Measurements from ENCODE around the gene FOLR1. TPM values are rescaled to one million over a fixed set of nuclear protein-coding genes. Genes with fewer than 3 reads are reported as not detected.
A peak's percentile ranks its signal among the peaks of the same experiment; 100 is the strongest.
"Not testable (repeated sequence)": the region's sequence is repeated elsewhere in the genome, so short reads cannot be mapped to it uniquely, and the experiment has no call there.

The FOLR1 gene
- total RNA-seq, 1 donor from 2014 or later: 2.7 TPM

DNA sequence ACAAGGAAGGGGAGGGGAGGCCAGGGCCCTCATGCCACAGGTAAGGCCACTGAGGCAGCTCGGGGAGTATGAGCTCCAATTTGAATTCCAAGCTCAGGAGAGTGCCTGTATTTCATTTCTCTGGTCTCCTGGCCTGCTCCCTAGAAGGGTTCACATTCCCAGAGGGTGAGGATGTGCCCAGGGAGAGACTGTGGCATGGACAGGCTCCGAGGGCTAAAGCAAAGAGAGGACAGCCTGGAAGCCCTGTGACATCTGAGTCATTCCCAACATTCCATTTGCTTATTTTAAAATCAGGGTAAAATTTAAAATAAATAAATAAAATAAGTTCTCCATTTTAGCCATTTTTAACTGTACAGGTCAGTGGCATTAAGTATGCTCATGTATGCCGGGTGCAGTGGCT lies 18.6 kb upstream of the FOLR1 start:
- no peaks in the 10 kb centered on the region for H3K36me3 Mint-ChIP-seq
- no peaks in the 10 kb centered on the region for H3K4me1 Mint-ChIP-seq (ENCODE audit: unreplicated experiment)
- H3K9me3 Mint-ChIP-seq: no peaks in the 10 kb centered on the region
- no peak for DNase-seq (ENCODE audit: extremely low spot score, unreplicated experiment)
- H3K4me3 Mint-ChIP-seq: no peak overlapping the region
- TF ChIP-seq CTCF (conservative IDR thresholded peaks at IDR 0.05): no peak
- H3K27ac Mint-ChIP-seq: no peak overlapping the region
- no peaks in the 10 kb centered on the region for H3K27me3 Mint-ChIP-seq

DNA sequence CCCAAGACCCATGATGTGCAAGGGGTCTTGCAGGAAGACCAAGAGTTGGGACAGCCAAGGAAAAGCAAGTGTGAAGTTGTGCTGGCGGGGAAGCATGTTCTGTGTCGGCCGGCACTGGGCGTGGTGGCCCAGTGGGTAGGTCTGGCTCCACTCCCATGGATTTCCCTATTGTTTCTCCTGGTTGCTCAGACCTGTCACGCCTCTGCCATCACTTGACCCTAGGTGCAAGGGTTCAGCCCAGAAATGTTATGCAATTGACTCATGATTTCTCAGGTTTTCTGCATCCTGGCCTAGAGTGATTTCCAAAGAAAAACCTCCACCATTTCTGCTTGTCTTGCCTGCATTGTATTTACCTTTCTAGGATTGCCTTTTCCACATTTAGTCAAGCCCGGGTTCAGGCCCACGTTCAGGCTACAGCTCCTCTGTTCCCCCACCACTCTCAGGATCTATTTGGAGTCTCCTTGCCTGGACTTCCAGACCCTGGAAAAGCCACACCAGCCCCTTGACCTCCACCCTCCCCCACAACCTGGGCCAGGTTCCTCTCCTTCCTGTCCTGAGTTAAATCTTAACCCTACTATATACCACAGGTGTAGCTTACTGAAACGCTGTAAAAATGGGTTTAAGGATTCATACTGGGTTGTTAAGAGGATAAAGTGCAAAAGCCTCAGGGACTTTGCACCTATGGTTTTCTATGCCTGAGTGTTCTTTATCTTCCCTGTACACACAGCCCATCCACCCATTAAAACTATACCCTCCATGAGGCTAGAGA lies 17.5 kb upstream of the FOLR1 start:
- no peak for DNase-seq (ENCODE audit: extremely low spot score, unreplicated experiment)
- no peaks in the 10 kb centered on the region for H3K27me3 Mint-ChIP-seq
- H3K27ac Mint-ChIP-seq: no peak overlapping the region
- H3K36me3 Mint-ChIP-seq: no peaks in the 10 kb centered on the region
- no peak for TF ChIP-seq CTCF (conservative IDR thresholded peaks at IDR 0.05)
- H3K9me3 Mint-ChIP-seq: no peaks in the 10 kb centered on the region
- H3K4me3 Mint-ChIP-seq: no peak overlapping the region
- no peaks in the 10 kb centered on the region for H3K4me1 Mint-ChIP-seq (ENCODE audit: unreplicated experiment)

GRCh38 chr11:72177656-72178055 lies 14.3 kb upstream of the FOLR1 start:
- no peaks in the 10 kb centered on the region for H3K36me3 Mint-ChIP-seq

GRCh38 chr11:72179049-72179803 lies 12.7 kb upstream of the FOLR1 start:
- H3K4me3 Mint-ChIP-seq: no peak overlapping the region
- no peak for DNase-seq (ENCODE audit: extremely low spot score, unreplicated experiment)
- no peak for TF ChIP-seq CTCF (conservative IDR thresholded peaks at IDR 0.05)
- H3K36me3 Mint-ChIP-seq: no peaks in the 10 kb centered on the region
- peaks cover 10% of the 10 kb centered on the region for H3K27me3 Mint-ChIP-seq
- peaks cover 6% of the 10 kb centered on the region for H3K4me1 Mint-ChIP-seq (ENCODE audit: unreplicated experiment)
- H3K27ac Mint-ChIP-seq: no peak overlapping the region
- H3K9me3 Mint-ChIP-seq: peaks cover 5% of the 10 kb centered on the region

More at GRCh38 chr11:72177656-72178055, 14.3 kb upstream of the FOLR1 start:
- TF ChIP-seq CTCF (conservative IDR thresholded peaks at IDR 0.05): no peak
- Mint-ChIP-seq H3K4me3 (no peak overlapping the region), H3K9me3 (no peaks in the 10 kb centered on the region), H3K27me3 (peaks cover 10% of the 10 kb centered on the region), H3K4me1 (ENCODE audit: unreplicated experiment) (no peaks in the 10 kb centered on the region), H3K27ac (peak overlapping the region; percentile 50)
- DNase-seq (ENCODE audit: extremely low spot score, unreplicated experiment): no peak

GRCh38 chr11:72179804-72180396 lies 12.0 kb upstream of the FOLR1 start:
- H3K4me3 Mint-ChIP-seq: no peak overlapping the region
- no peak overlapping the region for H3K27ac Mint-ChIP-seq

GRCh38 chr11:72180892-72181552 lies 10.9 kb upstream of the FOLR1 start:
- not testable (repeated sequence) for H3K27me3 Mint-ChIP-seq; H3K36me3 Mint-ChIP-seq; H3K4me1 Mint-ChIP-seq (ENCODE audit: unreplicated experiment); H3K9me3 Mint-ChIP-seq; DNase-seq (ENCODE audit: extremely low spot score, unreplicated experiment)
- peak overlapping the region; percentile 70 for H3K27ac Mint-ChIP-seq
- peak overlapping the region; percentile 58 for H3K4me3 Mint-ChIP-seq

More at GRCh38 chr11:72179804-72180396, 12.0 kb upstream of the FOLR1 start:
- Mint-ChIP-seq H3K27me3 (peaks cover 10% of the 10 kb centered on the region), H3K36me3 (no peaks in the 10 kb centered on the region), H3K9me3 (peaks cover 5% of the 10 kb centered on the region), H3K4me1 (ENCODE audit: unreplicated experiment) (peaks cover 6% of the 10 kb centered on the region)
- no peak for DNase-seq (ENCODE audit: extremely low spot score, unreplicated experiment)
- no peak for TF ChIP-seq CTCF (conservative IDR thresholded peaks at IDR 0.05)

- not testable (repeated sequence) for H3K4me1 Mint-ChIP-seq (ENCODE audit: unreplicated experiment); H3K9me3 Mint-ChIP-seq; DNase-seq (ENCODE audit: extremely low spot score, unreplicated experiment); H3K36me3 Mint-ChIP-seq; H3K27ac Mint-ChIP-seq; H3K27me3 Mint-ChIP-seq; H3K4me3 Mint-ChIP-seq
These were observed 10.4 kb upstream of the FOLR1 start for GRCh38 chr11:72181553-72181958.

Measured in type B pancreatic cell (in vitro differentiated cells).